H9 (cell line): ENCODE data around the gene PRLHR. TPM values are rescaled to one million over a fixed set of nuclear protein-coding genes. Genes with fewer than 3 reads are reported as not detected.

ENCODE experiments used
- DNase-seq: peaks from one replicate; pipeline ENCODE4 v3.0.0-alpha.2; 2017
- H2AFZ ChIP-seq: one replicate; pipeline ENCODE4 v1.6.1; 2013; ENCODE audit warnings: mild to moderate bottlenecking, low read length, control low read depth, moderate library complexity
- H2AK5ac ChIP-seq: 2 replicates; pipeline ENCODE4 v1.6.1; 2013; ENCODE audit warnings: low read length, control low read depth, mixed read lengths; ENCODE audit not compliant: insufficient read length
- H2BK120ac ChIP-seq: one replicate; pipeline ENCODE4 v1.6.1; 2013; ENCODE audit warnings: low read depth, mild to moderate bottlenecking, low read length, control low read depth, inconsistent platforms; ENCODE audit not compliant: poor library complexity, severe bottlenecking
- H2BK12ac ChIP-seq: 2 replicates; pipeline ENCODE4 v1.6.1; 2013; ENCODE audit warnings: low read length, control low read depth, mixed read lengths, low read depth; ENCODE audit not compliant: insufficient read length
- H2BK15ac ChIP-seq: 2 replicates; pipeline ENCODE4 v1.6.1; 2013; ENCODE audit warnings: low read depth, low read length, control low read depth
- H2BK20ac ChIP-seq: one replicate; pipeline ENCODE4 v1.6.1; 2013; ENCODE audit warnings: low read depth, mild to moderate bottlenecking, low read length, control low read depth, inconsistent platforms; ENCODE audit not compliant: poor library complexity, severe bottlenecking
- H2BK5ac ChIP-seq: 2 replicates; pipeline ENCODE4 v1.6.1; 2013; ENCODE audit warnings: low read length, control low read depth, mixed read lengths; ENCODE audit not compliant: insufficient read length
- H3K14ac ChIP-seq: 2 replicates; pipeline ENCODE4 v1.6.1; 2013; ENCODE audit warnings: low read length, control low read depth; ENCODE audit not compliant: insufficient read depth
- H3K18ac ChIP-seq: 2 replicates; pipeline ENCODE4 v1.6.1; 2013; ENCODE audit warnings: low read depth, mild to moderate bottlenecking, mixed read lengths, low read length, control low read depth; ENCODE audit not compliant: insufficient read length
- H3K23ac ChIP-seq: 2 replicates; pipeline ENCODE4 v1.6.1; 2013; ENCODE audit warnings: low read length, control low read depth, mixed read lengths, low read depth; ENCODE audit not compliant: insufficient read length
- H3K23me2 ChIP-seq: 2 replicates; pipeline ENCODE4 v1.6.1; 2013; ENCODE audit warnings: low read depth, mild to moderate bottlenecking, mixed read lengths, low read length, control low read depth; ENCODE audit not compliant: insufficient read length, poor library complexity, severe bottlenecking
- H3K27ac ChIP-seq: 2 replicates; pipeline ENCODE4 v1.5.1; 2013; ENCODE audit warnings: low read length, control low read depth, mixed read lengths, low read depth; ENCODE audit not compliant: insufficient read length
- H3K27me3 ChIP-seq: 2 replicates; pipeline ENCODE4 v1.6.1; 2013; ENCODE audit warnings: low read length, control low read depth, inconsistent platforms; ENCODE audit not compliant: insufficient read depth
- H3K4ac ChIP-seq: 2 replicates; pipeline ENCODE4 v1.6.1; 2013; ENCODE audit warnings: low read depth, mild to moderate bottlenecking, control low read depth, inconsistent platforms, low read length, moderate library complexity
- H3K4me1 ChIP-seq: 2 replicates; pipeline ENCODE4 v1.6.1; 2013; ENCODE audit warnings: low read length, control low read depth, inconsistent platforms; ENCODE audit not compliant: insufficient read depth
- H3K4me2 ChIP-seq: 2 replicates; pipeline ENCODE4 v1.6.1; 2013; ENCODE audit warnings: low read length, control low read depth, mixed read lengths; ENCODE audit not compliant: insufficient read length, insufficient read depth
- H3K56ac ChIP-seq: 2 replicates; pipeline ENCODE4 v1.6.1; 2013; ENCODE audit warnings: low read depth, mild to moderate bottlenecking, mixed read lengths, low read length, control low read depth; ENCODE audit not compliant: insufficient read length
- H3K79me1 ChIP-seq: 2 replicates; pipeline ENCODE4 v1.6.1; 2013; ENCODE audit warnings: low read depth, mild to moderate bottlenecking, moderate library complexity, low read length, control low read depth, inconsistent platforms; ENCODE audit not compliant: insufficient read depth, poor library complexity, severe bottlenecking
- H3K79me2 ChIP-seq: 2 replicates; pipeline ENCODE4 v1.6.1; 2013; ENCODE audit warnings: low read length, control low read depth, inconsistent platforms; ENCODE audit not compliant: insufficient read depth
- H3K9ac ChIP-seq: 2 replicates; pipeline ENCODE4 v1.6.1; 2013; ENCODE audit warnings: low read length, control low read depth, mixed read lengths; ENCODE audit not compliant: insufficient read length; ENCODE audit errors: extremely low read depth
- H3K9me3 ChIP-seq: one replicate; pipeline ENCODE4 v1.6.1; 2013; ENCODE audit warnings: low read depth, low read length, inconsistent platforms; ENCODE audit not compliant: control insufficient read depth
- H3T11ph ChIP-seq: one replicate; pipeline ENCODE4 v1.6.1; 2013; ENCODE audit warnings: mild to moderate bottlenecking, low read length, control low read depth, inconsistent platforms
- H4K20me1 ChIP-seq: one replicate; pipeline ENCODE4 v1.6.1; 2013; ENCODE audit not compliant: control insufficient read depth, insufficient read length, insufficient read depth
- H4K5ac ChIP-seq: 2 replicates; pipeline ENCODE4 v1.6.1; 2013; ENCODE audit warnings: low read depth, mild to moderate bottlenecking, mixed read lengths, low read length, control low read depth; ENCODE audit not compliant: insufficient read length
- H4K8ac ChIP-seq: replicated peaks from 2 replicates; pipeline ENCODE4 v1.6.1; 2013; ENCODE audit warnings: low read length, control low read depth, mixed read lengths, low read depth; ENCODE audit not compliant: insufficient read length
- H4K91ac ChIP-seq: 2 replicates; pipeline ENCODE4 v1.6.1; 2013; ENCODE audit warnings: low read depth, mild to moderate bottlenecking, moderate library complexity, mixed read lengths, low read length, control low read depth; ENCODE audit not compliant: insufficient read length
- H3K27ac Mint-ChIP-seq, 3 experiments: 2 replicates in 2 of 3; 3 replicates in 1 of 3; pipeline ENCODE4 v1.8.0; 2020 to 2021; ENCODE audit warnings: mixed read lengths in 3 of 3, mild to moderate bottlenecking in 1 of 3, moderate library complexity in 1 of 3
- H3K27me3 Mint-ChIP-seq: 2 replicates; pipeline ENCODE4 v1.8.0; 2021; ENCODE audit warnings: low read depth, mild to moderate bottlenecking, moderate library complexity, mixed read lengths
- H3K36me3 Mint-ChIP-seq, 3 experiments: 2 replicates in 2 of 3; 3 replicates in 1 of 3; pipeline ENCODE4 v1.8.0; 2020 to 2021; ENCODE audit warnings: low read depth in 3 of 3, mixed read lengths in 3 of 3; ENCODE audit not compliant: insufficient read depth in 1 of 3
- H3K4me1 Mint-ChIP-seq, 2 experiments: 2 replicates each; pipeline ENCODE4 v1.8.0; 2020; ENCODE audit warnings: mixed read lengths in 2 of 2
- H3K4me3 Mint-ChIP-seq, 2 experiments: 2 replicates in 1 of 2; 3 replicates in 1 of 2; pipeline ENCODE4 v1.8.0; 2020 to 2021; ENCODE audit warnings: mild to moderate bottlenecking in 2 of 2, mixed read lengths in 2 of 2, moderate library complexity in 1 of 2
- H3K9me3 Mint-ChIP-seq, 2 experiments: 2 replicates in 1 of 2; 3 replicates in 1 of 2; pipeline ENCODE4 v1.8.0; 2020; ENCODE audit warnings: mild to moderate bottlenecking in 2 of 2, mixed read lengths in 2 of 2, moderate library complexity in 1 of 2
- WGBS: extraction: QIAGEN DNeasy Blood & Tissue Kit; methylation state at CpG from one replicate; pipeline ENCODE4 v1.1.7; 2013; ENCODE audit warnings: missing lambda C conversion rate, low lambda C conversion rate, mixed read lengths; ENCODE audit not compliant: insufficient read length; ENCODE audit errors: extremely low coverage; 5-methylcytosine and 5-hydroxymethylcytosine counted together
- total RNA-seq: library from RNA; stranded (reverse); gene quantifications from 2 replicates; pipeline ENCODE4 v1.2.1, GENCODE V29; 2021
- TF ChIP-seq, protein P1 (sequence below): fragments of 200-600 bp; sonication (generic); conservative IDR thresholded peaks from 3 replicates; pipeline ENCODE4 v1.8.0; 2021; ENCODE audit warnings: antibody characterized with exemption, mild to moderate bottlenecking

PRLHR gene
- total RNA-seq, 1 experiment from 2014 or later: not detected

DNA sequence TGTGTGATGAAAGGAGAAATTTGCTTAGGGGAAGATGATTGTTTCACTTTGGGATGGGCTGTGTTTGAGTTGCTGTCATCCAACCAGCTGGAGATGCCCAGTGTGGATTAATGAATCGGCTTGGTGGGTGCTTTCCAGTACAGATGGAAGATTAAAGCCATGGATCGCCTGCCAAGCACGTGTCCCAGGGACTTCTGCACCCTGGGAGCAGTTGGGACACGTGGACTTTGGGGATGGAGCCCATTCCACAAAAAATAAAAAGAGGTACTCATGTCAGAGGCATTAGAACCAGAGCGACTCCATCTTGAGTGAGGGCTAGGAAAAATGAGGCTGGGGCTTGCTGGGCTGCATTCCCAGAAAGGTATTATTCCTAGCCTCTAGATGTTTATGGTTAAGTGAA is 29.3 kb upstream of the PRLHR start:
- Histone ChIP-seq H2BK5ac (no peak overlapping the region), H3K18ac (no peak overlapping the region), H3K9ac (no peak overlapping the region), H3K79me1 (no peaks in the 10 kb centered on the region), H2BK12ac (no peak overlapping the region), H4K8ac (no peak overlapping the region), H3K27ac (no peak overlapping the region), H3K4me2 (no peak overlapping the region), H4K5ac (no peak overlapping the region), H3K79me2 (no peaks in the 10 kb centered on the region), H3K23me2 (no peaks in the 10 kb centered on the region), H3K14ac (no peak overlapping the region), H2BK15ac (no peak overlapping the region), H3K27me3 (no peaks in the 10 kb centered on the region), H3K4ac (no peak overlapping the region), H3K9me3 (no peaks in the 10 kb centered on the region), H3T11ph (no peak overlapping the region), H2BK120ac (no peak overlapping the region), H3K4me1 (no peaks in the 10 kb centered on the region), H2AK5ac (no peak overlapping the region), H4K20me1 (no peaks in the 10 kb centered on the region), H4K91ac (no peak overlapping the region), H2AFZ (no peak overlapping the region), H2BK20ac (no peak overlapping the region), H3K56ac (no peak overlapping the region), H3K23ac (no peak overlapping the region)
- Mint-ChIP-seq H3K9me3 (no peaks in the 10 kb centered on the region), H3K4me1 (peaks cover 19 to 22% of the 10 kb centered on the region in 2 experiments), H3K36me3 (no peaks in the 10 kb centered on the region), H3K27ac (no peak overlapping the region), H3K4me3 (no peak overlapping the region), H3K27me3 (peaks cover 8% of the 10 kb centered on the region)
- DNase-seq: no peak
- no CpG with 5 or more reads among the region's 5 CpGs for WGBS
- TF ChIP-seq, protein P1, sequence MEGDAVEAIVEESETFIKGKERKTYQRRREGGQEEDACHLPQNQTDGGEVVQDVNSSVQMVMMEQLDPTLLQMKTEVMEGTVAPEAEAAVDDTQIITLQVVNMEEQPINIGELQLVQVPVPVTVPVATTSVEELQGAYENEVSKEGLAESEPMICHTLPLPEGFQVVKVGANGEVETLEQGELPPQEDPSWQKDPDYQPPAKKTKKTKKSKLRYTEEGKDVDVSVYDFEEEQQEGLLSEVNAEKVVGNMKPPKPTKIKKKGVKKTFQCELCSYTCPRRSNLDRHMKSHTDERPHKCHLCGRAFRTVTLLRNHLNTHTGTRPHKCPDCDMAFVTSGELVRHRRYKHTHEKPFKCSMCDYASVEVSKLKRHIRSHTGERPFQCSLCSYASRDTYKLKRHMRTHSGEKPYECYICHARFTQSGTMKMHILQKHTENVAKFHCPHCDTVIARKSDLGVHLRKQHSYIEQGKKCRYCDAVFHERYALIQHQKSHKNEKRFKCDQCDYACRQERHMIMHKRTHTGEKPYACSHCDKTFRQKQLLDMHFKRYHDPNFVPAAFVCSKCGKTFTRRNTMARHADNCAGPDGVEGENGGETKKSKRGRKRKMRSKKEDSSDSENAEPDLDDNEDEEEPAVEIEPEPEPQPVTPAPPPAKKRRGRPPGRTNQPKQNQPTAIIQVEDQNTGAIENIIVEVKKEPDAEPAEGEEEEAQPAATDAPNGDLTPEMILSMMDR: no peak
